Activated gamma-delta T cell treated with Interleukin-2 at 50 U/mL for 16 hours (primary cell): Measurements from ENCODE around the gene DNM2.

Experiments
- DNase-seq: peaks from one replicate; pipeline ENCODE4 v3.0.0-alpha.2; 2020

Gene DNM2

DNA sequence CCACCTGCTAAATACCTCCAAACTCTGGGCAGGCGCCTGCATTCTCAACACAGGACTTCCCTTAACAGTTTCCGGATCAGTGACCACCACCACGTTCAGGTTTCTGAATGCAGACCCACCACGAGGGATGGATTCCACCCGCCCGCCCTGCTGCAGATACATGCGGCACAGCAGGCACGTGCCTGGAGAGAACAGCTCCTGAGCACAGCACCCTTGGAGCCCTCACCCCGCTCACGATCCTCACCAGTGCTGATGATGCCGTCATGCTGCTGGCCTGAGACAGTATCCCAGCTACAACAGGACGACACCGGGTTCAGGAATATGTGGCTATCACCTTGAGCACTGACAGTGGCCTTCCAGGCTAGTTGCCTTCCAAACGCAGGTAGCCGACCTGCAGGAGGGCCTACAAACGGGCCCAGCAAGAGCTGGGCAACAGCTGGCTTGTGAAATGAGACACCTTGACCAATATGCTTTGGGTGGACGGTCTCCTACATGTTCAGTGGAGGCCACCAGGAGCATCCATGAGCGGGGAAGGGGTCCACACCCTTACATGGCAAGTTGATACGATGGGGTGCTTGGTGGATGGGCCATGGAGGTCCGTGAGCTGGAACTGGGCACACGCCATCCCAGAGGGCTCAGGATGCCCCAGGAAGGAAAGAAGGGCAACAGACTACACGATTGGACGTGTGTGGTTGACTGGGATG is 26.5 kb upstream of the DNM2 start:
- DNase-seq: no peak

DNA sequence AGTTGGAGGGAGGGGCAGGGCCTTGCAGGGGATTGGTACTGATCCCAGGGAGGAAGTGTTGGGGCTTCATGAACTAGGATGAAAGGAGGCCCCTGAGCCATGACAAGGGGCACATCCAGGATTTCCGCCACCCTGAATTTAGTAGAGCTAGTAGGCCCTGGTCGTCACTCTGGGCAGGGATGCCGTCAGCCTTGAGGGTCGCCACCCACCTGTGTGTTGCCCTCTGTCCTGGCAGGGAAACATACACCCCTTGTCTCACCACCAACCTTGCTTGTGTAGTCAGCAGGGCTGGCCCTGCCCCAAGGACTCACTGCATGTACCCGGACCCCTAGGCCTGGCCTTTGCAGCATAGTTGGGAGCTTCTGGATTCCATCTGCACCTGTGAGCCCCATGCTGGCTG is 26.0 kb upstream of the DNM2 start:
- DNase-seq: no peak

DNA sequence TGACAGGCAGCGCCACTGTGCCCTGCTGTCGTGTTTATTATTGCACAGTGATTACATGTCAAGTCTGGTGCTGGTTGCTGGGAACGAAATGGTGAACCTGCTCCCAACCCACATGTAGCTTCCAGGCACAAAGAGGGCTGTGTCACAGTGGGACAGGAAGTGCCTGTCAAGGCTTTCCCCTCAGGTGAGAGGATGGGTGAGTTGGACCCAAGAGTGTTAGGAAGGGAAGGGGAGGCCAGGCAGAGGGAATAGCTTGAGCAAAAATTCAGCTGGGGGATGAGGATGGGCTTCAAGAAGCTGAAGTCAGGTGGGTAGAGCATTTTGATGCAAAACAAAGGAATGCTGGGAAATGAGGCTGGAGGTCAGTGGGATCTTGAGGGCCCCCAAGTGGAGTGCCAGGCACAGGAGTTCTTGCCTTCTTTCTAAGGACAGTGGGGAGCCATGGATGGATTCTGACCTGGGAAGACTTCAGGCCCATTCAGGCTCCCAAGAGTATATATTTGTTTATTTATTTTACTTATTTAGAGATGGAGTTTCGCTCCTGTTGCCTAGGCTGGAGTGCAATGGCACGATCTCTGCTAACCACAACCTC is 25.1 kb upstream of the DNM2 start:
- no peak for DNase-seq

GRCh38 chr19:10694706-10695307 is 23.1 kb upstream of the DNM2 start:
- no peak for DNase-seq

DNA sequence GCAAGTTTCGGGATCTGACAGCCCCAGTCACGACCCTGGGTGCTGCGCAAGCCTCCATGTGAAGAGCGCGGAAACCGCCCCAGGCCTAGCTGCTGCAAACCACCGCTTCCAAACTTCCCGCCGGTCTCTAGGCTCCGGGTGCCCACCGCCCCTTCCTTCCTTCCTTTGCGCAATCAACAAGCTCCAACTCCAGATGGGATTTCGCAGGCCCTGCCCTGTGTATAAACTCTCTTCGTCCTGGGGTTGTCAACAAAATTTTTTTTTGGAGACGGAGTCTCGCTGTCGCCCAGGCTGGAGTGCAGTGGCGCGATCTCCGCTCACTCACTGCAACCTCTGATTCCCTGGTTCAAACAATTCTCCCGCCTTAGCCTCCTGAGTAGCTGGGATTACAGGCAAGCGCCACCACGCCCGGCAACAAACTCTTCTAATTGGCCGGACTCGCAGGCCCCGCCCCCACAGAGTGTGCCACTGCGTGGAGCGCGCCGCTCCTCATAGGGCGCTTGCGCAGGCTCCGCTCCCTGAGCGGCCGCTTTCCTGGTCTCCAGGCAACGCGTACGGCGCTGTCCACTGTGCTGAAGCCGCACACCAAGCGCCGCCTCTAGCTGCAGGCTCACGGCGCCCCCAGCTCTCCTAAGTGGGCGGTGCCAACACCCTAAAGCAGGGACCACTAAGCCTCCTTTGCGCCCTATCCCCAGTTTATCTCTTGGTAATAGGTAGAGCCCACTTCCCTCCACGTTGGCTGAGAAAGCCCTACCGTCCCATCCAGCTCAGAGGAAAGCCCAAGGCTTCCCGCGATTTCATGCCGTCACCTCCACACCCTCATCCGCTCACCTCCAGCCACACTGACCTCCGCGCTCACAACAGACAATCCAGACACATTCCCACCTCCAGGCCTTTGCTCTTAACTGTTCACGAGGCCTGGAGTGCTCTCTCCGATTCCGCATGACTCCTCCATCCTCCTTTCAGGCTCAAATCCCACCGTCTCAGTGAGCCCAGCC is 22.2 kb upstream of the DNM2 start:
- peak; percentile 80 for DNase-seq

GRCh38 chr19:10699650-10700335 is 18.1 kb upstream of the DNM2 start:
- DNase-seq: peak; percentile 65

- DNase-seq: no peak
Measured at GRCh38 chr19:10701955-10702525, 15.8 kb upstream of the DNM2 start.

- no peak for DNase-seq
Measured at GRCh38 chr19:10706990-10707389, 10.9 kb upstream of the DNM2 start.

DNA sequence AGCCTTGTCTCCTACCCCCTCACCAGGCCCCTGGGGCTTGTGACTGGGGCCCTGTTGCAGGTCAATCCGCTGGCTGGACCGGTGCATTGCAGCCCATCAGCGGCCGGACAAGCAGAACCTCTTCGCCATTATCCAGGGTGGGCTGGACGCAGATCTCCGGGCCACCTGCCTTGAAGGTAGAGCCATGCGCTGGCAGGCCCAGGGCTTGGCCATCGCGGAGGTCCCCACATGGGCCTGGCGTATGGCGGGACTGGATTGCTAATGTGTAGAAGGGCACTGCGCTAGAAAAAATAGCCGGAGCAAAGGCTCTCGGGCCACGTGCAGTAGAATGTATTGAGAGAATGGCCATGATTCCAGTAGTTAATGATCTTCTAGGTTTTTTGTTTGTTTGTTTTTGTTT is 10.4 kb upstream of the DNM2 start:
- no peak for DNase-seq

DNA sequence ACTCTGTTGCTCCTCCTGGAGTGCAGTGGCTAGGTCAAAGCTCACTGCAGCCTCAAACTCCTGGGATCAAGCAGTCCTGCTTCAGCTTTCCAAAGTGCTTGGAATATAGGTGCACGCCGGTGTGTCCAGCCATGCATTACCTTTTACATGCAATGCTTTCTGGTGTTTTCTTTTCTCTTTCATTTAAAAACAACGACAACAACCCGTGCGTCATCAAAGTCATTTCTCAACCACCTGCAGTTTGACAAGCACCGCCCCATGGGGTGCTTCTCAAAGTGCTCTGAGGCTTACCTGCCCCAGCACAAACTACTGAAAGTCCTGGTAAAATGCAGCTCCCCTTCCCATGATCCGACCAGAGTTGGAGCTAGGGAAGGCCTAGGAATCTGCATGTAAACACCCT is 9.6 kb upstream of the DNM2 start:
- DNase-seq: no peak

DNA sequence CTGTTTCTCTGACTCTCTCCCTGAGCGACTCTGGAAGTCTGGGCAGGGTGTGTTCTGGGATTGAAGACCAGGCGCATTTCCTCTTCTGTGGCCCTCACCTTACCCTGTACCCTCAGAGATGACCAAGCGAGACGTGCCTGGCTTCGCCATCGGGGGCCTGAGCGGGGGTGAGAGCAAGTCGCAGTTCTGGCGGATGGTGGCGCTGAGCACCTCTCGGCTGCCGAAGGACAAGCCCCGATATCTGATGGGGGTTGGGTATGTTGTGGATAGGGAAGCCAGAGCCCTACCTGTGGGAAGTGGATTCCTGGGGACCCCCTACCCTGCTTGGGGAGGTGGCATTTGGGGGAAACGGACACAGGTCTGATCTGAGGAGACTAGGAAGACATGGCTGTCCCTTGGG is 5.8 kb upstream of the DNM2 start:
- DNase-seq: no peak

- no peak for DNase-seq
Measured at GRCh38 chr19:10712754-10713153, 5.1 kb upstream of the DNM2 start.

- no peak for DNase-seq
Measured at GRCh38 chr19:10713317-10713716, 4.6 kb upstream of the DNM2 start.

GRCh38 chr19:10717054-10717355 is 874 bp upstream of the DNM2 start:
- DNase-seq: no peak

DNA sequence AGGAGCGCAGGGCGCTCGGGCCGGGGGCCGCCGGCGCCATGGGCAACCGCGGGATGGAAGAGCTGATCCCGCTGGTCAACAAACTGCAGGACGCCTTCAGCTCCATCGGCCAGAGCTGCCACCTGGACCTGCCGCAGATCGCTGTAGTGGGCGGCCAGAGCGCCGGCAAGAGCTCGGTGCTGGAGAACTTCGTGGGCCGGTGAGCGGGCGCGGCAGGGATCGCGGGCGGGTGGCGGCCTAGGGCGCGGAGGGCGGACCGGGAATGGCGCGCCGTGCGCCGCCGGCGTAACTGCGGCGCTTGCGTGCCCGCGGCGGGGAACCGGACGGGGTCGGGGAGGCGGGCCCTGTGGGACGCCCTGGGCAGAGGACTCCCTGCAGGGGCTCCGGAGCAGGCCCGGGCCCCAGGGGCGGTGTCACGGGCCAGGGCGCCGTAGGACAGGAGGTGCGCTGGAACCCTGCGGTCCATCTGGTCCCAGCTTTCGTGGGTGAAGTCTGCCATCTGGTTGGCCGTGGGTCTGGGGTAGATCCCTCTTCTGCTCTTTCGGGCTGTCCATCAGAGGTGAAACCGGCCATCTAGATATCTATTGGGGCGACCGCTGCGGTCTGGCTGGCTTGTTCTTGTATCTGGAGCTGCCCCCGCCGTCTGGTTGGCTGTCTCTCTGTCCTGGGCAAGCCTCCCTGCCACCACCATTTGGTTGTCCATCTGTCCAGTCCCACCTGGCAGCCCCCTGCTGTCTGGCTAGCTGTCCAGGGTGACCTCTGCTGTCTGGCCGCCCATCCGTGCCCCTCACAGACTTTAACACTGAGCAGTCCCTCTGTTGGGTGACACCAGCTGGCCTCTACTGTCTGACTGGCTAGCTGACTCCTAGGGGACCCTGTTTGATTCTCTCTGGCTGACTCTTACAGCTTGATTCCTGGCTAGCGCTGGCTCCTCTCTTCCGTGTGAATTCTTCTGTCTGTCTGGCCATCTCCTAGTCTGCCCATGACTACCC is 622 bp downstream of the DNM2 start:
- peak; percentile 50 for DNase-seq

GRCh38 chr19:10719466-10719961 is 1.6 kb downstream of the DNM2 start:
- no peak for DNase-seq

GRCh38 chr19:10720607-10721125 is 2.8 kb downstream of the DNM2 start:
- no peak for DNase-seq

GRCh38 chr19:10723591-10723990 is 5.7 kb downstream of the DNM2 start:
- DNase-seq: no peak

DNA sequence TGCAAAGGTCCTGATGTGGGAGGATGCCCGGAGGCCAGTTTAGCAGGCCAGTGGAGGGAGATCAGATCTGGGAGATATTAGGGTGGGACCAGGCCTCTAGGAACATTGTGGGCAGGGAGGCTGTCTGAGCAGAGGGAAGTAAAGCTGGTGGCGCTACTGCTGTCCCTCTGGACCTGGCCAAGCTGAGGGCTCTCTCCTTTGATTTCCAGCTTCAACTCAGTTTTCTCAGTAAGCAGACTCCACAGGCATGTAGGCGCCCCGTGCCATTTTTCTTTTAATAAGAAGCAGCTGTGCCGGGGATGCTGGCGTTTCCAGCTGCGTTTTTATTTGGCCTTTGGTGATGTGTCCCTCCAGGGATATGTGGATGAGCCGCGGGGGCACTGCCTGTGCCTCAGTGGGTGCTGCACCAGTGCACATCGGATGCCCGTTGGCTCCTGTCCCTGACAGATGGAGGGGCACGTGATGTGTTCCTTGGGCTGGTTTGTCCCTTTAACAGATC is 6.7 kb downstream of the DNM2 start:
- DNase-seq: no peak

- DNase-seq: no peak
Measured at GRCh38 chr19:10725415-10725814, 7.5 kb downstream of the DNM2 start.

- DNase-seq: no peak
Measured at GRCh38 chr19:10726268-10726667, 8.4 kb downstream of the DNM2 start.
